ENCODE data around the gene HSPD1. TPM values are rescaled to one million over a fixed set of nuclear protein-coding genes. Genes with fewer than 3 reads are reported as not detected.

Gene HSPD1
- total RNA-seq, 1 donor from 2014 or later, result 201 TPM

Other genes with a start within 250 kb of the HSPD1 start
- gene ANKRD44, start 189.1 kb downstream of the HSPD1 start, total RNA-seq, result 36.1 TPM
- 313 TPM for gene SF3B1, start 64.8 kb downstream of the HSPD1 start, total RNA-seq
- 23.0 TPM for gene COQ10B, start 46.3 kb downstream of the HSPD1 start, total RNA-seq
- gene HSPE1, start 539 bp upstream of the HSPD1 start, total RNA-seq, result 101 TPM
- 22.8 TPM for gene MOB4, start 16.2 kb upstream of the HSPD1 start, total RNA-seq
- gene RFTN2, start 175.7 kb upstream of the HSPD1 start, total RNA-seq, result 7.0 TPM
- 10.5 TPM for gene MARS2, start 205.5 kb upstream of the HSPD1 start, total RNA-seq